GM19372 (cell line): ENCODE measurements around the gene SLC18A3.

Experiments used
- ATAC-seq: cut with Tn5 transposase; IDR thresholded peaks from one replicate; pipeline ENCODE4 v1.9.1; 2021; ENCODE audit warnings: mild to moderate bottlenecking, low read depth, moderate library complexity; ENCODE audit not compliant: unreplicated experiment

The SLC18A3 gene

DNA sequence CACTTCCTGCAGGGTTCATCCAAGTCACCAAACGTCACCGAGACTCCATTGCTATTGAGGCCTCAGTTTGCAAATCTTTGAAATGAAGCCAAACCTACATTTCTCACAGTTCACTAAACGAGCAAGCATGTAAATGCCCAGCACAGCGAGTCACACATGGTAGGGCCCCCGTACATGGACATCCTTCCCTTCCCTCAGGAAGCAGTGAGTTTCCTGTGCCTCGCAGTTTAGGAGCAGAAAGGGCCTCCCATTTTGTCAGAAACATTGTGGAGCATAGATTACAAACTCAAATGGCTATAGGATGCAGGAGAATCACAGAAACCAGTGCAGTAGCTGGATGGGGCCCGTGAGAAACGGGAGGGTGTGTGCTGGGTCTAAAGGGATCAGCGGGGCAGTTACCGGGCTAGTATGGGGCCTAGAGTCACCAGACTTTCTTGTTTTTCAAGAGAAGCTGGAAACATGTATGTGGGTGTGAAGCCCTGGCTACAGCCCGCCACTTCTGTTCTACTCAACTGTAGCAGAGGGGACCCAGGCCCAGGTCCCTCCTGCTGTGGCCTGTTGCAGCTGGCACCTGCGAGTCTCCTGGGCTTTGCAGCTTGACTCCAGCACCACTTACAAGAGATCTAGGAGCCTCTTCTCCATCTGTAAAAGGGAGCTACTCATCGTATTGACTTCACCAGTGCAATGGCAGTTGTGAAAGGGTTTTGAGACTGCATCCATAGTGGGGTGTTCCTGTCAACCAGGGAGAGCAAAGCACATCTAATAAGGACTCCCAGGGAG is 14.2 kb upstream of the SLC18A3 start:
- no peak for ATAC-seq

DNA sequence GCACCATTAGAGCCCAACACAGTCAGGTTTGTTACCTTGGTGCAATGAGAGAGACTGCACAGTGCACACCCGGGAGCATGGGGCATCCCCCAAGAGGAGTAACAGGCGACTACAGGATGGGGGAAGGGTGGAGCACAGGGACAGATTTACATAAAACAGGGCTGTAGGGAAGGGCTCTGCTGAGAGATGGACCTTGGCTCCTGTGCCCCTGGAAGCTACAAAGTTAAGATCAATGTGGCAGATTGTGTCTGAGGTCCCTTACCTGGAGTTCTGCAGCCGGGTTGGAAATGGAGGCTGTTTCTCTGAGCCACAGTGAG is 13.7 kb upstream of the SLC18A3 start:
- ATAC-seq: no peak

DNA sequence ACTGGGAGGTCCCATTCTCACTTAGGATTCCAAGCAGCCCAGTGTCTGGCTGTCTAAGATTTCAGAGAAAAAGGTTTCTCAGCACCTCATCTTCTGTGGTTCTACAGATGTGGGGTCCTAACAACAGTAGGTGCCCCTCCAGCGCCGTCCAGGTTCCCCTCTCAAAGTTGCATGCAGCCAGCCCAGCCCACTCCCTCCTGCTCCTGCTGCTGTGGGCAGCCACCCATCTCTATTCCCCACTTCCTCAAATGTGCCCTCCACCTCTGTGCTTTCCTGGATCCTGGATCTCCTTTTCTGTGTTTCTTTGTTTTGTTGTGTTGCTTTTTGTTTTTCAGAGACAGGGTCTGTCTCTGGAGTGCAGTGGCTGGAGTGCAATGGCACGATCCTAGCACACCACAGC is 13.3 kb upstream of the SLC18A3 start:
- ATAC-seq: no peak

DNA sequence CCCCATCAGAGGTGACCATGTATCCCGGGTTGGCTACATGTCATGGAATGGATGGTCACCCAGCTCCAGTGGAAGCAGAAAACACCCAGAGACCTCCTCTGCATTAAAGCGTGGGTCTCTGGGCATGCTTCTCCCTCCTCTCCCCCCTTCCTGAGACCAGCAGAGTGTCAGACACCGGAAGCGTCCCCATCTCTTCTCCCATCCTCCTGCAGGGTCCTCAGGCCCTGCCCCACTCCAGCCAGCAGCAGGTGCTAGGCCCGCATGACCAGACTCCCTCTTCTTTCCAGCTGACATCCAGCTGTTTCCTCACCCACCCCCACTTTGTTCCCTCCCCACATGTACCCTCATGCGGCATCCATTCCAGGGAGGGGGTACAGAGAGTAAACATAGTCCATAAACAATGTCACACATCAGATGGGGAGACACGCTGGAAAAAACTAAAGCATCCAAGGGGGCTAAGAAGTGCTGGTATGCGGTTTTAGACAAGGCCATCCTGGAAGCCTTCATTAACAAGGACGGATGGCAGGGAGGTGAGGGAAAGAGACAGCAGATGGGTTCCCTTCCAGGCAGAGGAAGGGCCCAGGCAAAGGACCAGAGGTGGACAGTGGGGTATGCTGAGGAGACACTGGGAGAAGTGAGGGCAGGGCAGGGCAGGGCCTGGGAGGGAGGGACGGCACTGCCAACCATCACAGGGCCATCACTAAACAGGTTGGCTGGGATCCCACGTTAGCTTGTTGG is 12.5 kb upstream of the SLC18A3 start:
- ATAC-seq: no peak

DNA sequence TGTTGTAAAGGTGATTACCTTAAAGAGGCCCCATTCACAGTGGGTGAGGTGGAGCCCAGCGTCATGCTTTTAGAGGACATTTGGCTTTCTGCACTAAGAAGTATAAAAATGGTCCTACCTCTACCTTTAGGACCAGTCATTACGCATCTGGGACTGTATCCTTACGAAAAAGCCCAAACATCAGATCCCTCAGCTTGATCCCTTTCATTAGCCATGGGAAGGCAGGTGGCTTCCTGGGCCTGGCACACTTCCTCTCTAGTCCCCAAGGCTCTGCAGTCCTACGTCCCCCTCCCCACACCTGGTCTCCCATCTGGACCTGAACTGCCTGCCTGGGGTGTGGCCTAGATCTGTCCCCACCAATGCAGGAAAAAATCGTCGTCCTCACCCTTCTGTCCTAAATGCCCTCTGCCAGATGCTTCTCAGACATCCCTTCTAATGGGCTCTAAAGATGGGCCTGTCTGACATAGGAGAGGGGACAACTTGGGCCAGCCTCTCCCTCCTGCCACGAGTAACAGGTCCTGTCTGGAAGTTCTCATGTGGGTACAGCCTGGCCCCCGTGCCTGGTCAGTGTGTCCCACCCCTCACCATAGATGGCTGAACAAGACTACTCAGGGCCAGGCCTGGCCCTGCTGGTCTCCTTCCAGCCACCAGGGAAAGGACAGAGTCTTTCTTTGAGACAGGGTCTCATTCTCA is 11.8 kb upstream of the SLC18A3 start:
- ATAC-seq: no peak

DNA sequence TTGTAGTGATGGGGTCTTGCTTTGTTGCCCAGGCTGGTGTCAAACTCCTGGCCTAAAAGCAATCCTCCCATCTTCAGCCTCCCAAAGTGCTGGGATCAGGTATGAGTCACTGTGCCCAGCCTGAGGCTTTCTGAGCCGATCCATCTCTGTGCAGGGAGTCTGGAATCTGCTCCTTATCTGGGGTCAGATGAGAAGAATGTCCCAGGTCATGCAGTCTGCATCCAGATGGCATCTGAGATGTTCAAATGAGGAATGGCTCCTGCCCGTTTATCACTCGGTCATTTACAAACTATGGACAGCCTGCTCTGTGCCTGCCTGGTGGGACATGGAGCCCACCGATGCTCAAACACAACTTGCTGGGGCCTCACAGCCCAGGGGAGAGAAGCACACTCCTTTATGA is 11.1 kb upstream of the SLC18A3 start:
- no peak for ATAC-seq

DNA sequence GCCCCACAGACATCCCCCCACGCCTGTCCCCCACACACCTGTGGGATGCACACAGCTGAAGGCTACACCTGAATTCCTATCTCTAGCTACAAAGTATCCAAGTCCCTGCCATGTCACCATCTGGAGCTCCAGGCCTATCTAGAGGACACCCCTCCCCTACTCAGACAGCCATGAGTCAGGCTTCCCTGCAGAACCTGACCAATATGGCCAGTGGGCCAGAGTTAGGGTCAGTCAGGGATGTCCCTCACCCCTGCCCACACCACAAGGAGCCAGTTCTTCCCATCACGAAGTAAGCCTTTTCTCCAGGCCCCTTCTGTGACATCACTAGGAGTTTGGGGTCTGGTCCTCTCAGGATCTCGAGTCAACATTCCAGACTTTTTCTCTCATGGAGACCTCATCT is 10.6 kb upstream of the SLC18A3 start:
- no peak for ATAC-seq

DNA sequence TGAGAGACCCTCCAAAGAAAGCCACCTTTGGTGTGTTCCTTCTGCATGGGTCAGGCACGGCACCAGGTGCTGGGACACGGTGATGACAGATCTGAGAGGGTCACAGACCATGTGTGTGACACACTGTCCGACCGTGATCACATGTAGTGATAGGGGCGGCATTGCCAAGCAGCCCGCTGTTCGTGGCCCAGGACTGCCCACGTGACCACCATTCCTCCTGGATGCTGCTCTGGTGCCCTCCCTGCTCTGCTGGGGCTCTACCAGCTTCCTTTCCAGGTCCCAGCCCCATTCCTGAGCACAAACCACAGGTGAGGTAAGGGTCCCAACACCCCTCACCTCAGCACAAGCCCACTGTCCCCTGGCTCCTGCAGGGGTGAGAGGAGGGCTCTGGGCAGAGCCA is 10.1 kb upstream of the SLC18A3 start:
- ATAC-seq: no peak

DNA sequence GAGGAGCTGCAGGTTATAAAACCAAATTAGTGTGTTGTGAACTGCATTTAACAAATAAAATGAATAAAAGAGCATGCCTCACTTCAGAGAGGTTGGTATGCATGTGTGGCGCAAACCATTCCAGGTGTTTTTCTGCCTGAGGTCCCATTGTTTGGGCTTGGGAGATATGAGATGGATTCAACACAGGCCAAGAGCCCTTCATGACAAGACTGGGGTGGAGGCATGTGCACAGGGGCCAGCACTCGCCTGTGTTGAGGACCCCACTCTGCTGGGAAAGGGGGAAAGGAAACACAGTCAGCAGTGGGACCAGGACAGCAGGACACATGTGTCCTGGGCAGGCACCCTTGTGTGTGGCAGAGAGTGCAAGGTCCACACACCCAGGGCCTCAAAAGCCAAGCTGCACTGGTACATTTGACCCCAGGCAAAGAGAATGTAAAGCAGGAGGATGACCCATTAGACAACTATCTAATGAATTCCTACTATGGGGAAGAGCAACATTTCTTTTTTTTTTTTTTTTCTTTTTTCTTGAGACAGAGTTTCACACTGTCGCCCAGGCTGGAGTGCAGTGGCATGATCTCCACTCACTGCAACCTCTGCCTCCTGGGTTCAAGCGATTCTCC is 9.2 kb upstream of the SLC18A3 start:
- no peak for ATAC-seq

DNA sequence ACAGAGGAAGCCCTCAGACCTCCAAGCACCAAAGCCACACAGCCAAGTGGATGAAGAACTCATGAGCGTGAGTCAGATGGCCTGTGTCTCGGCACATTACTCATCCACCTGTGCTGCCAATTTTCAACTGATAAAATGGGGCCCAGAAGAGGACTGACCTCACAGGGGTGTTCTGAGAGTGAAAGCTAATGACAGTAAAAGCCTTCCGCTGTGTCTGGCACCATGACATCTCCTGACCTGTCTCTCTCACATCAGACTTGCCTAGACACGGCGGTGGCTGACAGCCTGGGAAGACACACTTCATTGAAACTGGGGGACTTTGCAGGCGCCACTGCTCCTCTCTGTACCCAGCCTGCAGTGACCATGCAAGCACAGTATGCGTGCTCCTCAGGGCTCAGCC is 8.3 kb upstream of the SLC18A3 start:
- ATAC-seq: no peak

DNA sequence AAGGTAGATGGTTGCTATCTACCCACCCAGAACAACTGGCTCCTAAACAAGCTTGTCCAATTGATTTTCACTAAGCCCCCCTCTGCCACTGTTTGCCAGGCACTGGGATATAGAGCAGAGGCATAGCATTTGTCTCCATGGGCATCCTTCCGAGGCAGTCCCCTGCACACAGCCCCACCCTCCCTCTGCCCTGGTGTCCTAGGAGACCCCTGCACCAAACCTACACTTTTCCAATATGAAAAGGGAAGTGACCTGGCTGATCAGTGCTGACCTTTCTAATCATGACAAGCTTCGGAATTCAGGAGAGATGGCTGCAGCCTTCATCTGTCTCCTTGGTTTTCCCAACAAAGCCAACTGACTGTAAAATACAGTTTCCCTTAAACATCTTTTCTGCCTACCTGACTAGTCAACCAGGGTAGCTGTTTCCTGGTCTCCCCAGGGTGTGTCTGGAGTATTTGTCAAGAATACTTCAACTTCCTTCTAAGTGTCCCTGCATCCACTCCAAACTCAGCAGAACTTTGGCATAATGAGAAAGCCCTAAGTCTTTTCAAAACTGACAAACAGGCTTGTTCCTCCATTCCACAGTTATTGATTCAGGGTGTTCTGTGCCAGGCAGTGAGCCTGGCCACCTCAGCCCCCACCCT is 7.6 kb upstream of the SLC18A3 start:
- no peak for ATAC-seq

DNA sequence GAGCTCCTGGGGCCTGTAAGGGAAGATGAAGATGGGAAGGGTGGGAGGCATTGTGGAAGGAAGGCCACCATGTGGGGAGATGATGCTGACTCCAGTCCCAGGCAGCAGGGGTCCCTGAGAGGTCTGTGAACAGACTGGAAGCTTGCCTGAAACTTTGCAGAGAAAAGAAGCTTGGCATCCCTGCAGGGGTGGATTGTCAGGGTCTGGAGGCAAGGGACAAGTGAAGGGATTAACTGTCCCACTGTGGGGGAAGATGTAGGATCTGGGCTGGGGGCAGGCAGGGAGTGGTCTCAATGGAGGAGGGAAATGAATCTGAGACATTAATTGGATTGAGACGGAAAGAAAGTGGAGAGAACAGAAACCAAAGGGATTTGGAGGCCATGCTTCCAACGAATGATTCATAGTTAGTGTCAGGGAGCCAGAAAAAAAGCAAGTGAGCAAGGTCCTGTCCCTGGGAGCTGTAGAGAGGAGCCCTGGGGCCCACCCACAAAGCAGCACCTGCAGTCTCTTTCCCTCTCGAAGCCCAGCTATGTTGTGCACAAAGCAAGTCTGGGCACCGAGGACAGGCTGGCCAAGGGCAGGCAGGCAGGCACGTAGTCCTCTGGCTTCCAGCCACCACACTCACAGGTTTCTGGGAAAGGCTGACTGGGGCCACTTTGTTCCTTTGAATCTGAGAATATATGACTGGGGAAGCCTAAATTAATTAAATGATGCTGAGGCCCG is 4.7 kb upstream of the SLC18A3 start:
- no peak for ATAC-seq

DNA sequence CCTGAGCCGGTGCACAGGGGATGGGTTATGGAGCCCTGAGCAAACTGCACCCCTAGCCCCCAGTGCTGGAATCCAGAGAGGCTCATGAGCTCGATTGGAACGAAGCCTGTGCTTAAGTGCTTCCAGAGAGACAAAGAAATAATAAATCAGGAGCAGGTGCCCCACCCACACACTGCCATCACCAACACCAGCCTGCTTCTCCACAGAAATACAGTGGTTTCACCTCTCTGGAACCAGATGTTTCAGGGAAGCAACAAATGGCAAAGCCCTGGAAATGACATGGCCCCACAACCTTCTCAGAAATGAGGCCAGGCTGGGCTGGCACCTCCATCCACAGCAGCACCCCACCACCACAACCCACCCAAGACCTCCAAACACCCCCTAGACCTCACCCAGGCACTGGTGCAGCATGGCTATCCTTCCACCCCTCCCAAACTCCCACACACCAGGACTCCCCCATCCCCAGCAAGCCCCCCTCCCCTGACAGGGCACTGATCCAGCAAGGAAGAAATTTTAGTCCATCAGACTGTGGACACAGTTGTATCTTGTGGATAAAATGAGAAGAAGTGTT is 4.1 kb upstream of the SLC18A3 start:
- ATAC-seq: no peak

DNA sequence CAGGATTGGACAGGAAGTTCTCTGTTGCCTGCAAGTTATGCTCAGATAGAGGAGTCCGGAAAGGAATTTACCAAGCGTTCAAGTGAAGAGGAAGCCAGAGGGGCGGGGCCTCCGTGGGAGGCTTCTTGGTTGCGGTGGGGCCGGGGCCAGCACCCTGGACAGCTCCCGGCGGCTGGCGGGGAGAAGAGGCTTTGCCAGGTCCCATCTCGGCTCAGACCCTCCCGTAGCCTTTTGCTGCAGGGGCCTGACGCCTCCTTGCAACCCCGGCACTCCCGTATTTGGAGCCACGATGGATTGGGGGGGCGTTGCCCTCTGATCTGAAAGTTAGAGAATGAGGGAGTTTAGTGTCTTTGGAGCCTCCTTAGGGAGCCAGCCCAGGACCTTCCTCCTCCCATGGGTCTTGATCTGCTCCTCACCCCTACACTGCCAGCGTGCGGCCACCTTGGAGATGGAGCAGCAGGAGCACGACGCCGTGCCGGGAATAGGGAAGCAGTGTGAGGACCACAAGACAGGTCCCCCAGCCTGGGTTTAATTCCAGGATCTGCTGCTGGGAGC is 3.1 kb upstream of the SLC18A3 start:
- no peak for ATAC-seq

DNA sequence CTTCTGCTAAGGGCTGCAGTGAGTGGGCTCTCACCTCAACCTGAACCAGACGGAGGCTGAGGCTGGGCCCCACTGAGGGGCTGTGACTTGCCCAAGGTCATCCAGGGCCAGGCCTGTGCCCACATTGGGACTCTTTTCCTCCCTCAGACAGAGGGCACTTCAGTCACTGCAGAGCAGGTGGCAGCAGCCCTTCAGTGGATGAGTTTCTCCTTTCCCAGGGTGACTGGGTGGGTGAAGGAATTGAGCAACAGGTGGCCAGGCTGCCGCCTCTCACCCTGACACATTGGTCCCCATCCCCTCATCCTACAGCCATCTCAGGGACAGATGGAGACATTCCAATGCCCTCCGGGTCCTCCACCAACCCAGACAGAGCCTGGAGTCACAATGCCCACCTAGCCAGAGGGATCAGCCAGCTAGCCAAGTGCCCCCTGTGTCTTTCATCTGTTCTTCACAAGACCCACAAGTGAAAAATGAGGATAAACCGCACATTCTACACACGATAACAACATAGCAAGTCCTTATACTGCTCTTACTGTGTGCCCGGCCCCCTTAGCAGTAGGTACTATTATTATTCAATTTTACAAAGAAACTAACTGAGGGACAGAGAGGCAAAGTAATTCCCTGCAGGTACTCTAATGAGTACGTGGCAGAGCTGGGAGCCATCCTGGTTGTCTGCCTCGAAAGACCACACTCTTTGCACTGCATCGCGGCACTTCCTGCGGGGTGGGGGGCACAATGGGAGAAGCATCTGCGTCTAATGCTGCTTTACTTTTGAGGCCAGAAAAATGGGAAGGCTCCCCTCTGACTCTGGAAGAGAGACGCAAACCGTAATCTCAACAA is 1.7 kb upstream of the SLC18A3 start:
- ATAC-seq: no peak

DNA sequence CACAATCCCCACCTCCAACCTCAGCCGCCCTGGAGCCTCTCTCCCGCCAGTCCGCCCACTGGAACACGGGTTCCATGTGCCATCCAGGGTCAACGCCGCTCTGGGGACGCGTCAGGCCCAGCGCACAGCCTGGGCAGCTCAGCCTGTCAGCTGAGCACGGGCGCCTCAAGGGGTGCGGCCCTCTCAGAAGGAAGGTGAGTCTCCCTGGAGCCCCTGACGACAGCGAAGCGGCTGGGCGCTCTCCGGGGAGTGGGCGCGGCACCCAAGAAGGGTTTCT is 1.2 kb upstream of the SLC18A3 start:
- ATAC-seq: no peak

DNA sequence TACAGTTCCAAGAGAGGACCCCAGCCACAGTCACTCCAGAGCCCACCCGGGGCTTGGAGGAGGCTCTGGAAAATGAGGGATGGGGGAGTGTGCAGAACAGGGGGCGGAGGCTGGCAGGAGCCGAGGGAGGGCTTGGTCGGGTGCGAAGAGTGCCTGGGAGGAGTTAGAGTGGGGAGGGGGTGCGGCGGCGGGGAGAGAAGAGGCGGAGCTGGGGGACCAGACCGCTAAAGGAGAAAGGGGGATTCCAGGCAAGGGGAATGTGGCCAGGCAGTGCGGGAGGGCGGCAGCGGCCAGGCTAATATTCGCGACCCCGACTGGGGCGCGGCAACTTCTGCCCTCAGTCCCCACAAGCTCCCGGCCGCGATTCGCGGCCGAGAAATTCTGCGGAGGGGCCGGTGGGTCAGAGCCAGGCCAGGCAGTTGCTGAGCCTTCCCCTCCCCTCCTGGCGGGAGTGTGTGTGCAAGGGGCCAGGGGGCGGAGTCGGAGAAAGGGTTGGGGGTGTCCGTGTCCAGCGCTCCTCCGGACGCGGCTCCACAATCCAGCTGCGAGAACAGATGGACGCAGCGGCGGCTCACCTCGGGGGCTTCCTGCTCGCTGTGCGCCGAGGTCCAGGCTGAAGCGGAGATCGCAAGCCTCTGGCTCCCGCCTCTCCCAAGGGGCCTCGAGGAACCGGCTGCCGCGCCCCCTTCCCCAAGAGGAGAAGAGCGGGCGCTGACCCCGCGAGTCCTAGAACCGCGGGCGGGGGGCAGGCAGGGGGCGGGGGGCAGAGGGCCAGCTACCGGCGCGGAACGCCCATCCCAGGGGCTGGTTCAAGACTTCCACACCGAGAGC is 612 bp upstream of the SLC18A3 start:
- no peak for ATAC-seq
